NCI-H187 treated with DMSO at 0.1 percent for 48 hours (cell line): ENCODE data around the gene ANLN.
"Not testable (repeated sequence)": the region's sequence is repeated elsewhere in the genome, so short reads cannot be mapped to it uniquely, and the experiment has no call there.

ENCODE experiments used
- DNase-seq: peaks from one replicate; lab custom pipeline; 2025; lab: John Stamatoyannopoulos, UW

ANLN gene

DNA sequence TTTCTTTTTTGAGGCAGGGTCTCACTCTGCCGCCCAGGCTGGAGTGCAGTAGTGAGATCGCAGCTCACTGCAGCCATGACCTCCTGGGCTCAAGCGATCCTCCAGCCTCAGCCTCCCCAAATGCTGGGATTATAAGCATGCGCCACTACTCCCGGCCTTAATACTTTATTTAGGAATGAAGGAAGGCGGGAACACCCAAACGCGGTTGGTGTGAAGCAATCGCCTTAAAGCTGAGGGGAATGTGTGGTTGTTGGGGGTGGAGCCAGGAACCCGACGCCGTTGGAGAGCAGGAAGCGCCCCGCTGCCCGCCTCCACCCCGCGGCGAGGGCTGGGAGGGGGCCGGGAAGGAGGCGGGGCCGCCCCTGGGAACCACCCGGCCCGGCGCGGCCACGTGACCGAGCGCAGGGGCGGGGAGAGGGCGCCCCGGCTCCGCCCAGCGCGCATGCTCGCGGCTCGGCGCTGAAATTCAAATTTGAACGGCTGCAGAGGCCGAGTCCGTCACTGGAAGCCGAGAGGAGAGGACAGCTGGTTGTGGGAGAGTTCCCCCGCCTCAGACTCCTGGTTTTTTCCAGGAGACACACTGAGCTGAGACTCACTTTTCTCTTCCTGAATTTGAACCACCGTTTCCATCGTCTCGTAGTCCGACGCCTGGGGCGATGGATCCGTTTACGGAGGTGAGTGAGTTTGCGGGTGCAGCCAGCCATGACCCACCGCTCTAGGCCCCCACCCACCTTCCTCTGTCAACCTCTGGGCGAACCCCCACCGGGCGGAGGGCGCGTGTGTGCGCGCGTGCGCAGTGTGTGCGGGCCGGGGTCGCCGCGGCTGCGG is at the start of gene ANLN:
TSS of gene ANLN (plus strand) at position 492 of the 828 bp plus-strand sequence. CDS start at position 657, 165 bp downstream.
- DNase-seq = no peak

DNA sequence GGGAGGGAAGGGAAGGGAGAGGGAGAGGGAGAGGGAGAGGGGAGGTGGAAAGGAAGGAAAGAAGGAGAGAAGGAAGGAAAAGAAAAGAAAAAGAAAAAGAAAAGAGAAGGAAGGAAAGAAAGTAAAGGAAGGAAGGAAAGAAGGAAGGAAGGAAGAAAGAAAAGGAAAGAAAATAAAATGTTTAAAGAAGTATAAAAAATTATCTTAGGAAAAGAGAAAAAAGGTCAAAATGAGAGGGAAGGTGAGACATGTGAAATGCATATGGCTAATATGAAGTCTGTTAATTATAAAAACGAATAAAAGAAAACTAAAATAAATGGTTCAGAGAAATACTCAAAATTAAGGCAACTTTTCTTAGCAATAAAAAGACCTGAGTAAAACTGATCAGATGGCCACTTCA is 46.1 kb upstream of the ANLN start:
- no peak for DNase-seq

GRCh38 chr7:36344622-36345021 is 45.0 kb upstream of the ANLN start:
- no peak for DNase-seq

DNA sequence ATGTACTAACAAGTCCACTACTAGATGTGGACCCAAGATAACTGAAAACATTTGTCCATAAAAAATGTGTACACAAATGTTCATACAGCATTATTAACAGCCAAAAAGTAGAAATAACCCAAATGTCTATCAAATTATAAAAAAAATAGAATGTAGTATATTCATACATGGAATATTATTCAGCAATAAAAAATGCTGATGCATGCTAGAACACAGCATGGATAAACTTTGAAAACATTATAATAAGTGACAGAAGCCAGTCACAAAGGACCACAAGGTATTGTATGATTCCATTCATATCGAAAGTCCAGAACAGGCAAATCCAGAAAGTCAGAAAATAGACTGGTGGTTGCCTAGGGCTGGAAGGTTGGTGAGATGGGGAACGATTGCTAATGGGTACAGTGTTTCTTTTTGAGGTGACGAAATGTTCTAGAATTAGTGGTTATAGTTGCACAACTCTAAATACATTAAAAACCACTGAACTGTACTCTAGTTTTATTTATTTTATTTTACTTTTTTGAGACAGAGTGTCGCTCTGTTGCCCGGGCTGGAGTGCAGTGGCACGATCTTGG is 43.3 kb upstream of the ANLN start:
- DNase-seq = no peak

DNA sequence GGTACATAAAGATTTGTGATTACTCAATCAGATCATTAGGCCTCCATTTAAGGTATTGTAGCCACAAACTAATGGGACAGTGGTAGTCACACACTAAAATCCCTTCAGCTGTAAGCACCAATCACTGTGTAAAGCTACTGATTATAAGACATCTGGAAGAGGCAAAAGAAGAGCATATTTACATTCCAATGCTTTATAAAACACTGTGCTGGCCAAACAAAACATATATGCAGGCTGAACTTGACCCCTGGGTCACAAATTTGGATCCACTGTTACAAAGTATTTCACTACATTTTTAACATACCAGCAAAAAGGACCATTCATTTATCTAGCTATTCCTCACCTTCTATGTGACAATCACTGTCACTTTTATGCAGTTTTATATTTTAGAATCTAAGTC is 41.4 kb upstream of the ANLN start:
- no peak for DNase-seq

GRCh38 chr7:36348771-36349170 is 40.9 kb upstream of the ANLN start:
- DNase-seq = no peak

GRCh38 chr7:36349626-36350025 is 40.0 kb upstream of the ANLN start:
- no peak for DNase-seq

DNA sequence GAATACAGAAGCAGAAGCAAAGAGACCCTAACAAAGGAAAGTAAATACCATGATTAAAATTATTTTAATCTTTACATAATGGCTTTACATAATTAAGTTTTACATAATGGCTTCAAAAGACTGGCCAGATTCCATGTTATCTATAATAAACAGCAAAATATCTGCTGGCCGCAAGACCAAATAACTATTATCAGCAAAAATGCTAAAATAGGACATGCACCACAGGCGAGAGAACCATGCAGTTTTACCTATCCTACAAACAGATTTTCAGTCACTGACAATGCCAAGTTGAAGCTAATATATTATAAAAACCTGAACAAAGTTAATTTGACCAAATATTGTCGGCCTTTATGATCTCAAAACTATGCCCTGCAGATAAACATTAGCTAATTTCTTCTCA is 34.2 kb upstream of the ANLN start:
- DNase-seq = no peak

DNA sequence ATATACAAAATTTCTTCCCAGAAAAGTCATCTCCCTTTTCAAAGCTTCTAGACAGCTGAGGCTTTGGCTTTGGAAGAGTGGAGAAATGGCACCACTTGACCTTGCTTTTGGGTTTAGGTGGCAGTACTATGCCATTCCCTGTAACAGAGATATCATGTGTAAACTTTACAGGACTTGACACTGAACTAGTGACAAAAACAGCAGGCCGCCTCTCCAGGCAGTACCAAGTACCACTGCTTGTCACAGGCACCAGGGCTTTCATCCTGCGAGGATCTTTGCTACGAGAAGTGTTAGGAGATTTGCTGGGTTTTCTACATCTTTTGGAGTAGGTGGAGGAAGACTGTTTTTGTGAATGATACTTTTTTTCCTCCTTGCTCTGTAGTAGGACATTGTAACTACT is 32.6 kb upstream of the ANLN start:
- DNase-seq = no peak

- no peak for DNase-seq
These were observed 31.1 kb upstream of the ANLN start for GRCh38 chr7:36358589-36358988.

DNA sequence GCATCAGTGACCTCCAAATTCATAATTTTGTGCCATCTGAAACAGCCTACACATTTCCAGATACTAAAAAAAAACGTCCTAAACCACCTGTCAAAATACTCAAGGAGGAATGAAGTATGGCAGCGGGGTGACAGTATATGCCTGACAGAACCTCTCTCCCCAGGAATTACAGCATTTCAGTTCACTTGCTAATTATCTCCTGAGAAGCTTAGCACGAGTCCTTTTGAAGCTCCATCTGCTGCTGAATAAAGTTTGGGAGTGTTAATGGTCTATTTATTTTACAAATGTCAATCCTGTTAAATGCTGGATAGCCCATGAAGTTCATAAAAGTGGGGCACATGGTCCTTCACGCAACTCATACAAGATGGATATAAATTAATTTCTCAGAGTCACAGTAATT is 29.4 kb upstream of the ANLN start:
- DNase-seq = no peak

DNA sequence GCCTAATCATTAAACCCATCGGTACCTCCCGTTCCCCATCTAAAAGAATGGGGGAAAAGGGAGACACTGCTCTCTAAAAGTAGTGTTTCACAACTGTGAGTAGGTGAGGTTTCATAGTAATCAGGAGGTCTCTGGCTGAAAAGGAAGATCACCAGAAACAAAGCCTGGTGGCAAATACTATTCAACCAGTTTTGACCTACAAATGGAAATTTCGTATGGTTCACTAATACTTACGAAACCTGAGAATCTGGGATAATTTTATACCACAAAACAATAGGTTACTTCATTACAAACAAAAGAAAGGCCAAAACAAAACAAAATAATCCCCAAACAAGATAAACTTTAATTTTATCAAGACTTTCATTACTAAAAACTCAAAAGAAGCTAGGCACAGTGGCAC is 28.4 kb upstream of the ANLN start:
- DNase-seq = no peak

DNA sequence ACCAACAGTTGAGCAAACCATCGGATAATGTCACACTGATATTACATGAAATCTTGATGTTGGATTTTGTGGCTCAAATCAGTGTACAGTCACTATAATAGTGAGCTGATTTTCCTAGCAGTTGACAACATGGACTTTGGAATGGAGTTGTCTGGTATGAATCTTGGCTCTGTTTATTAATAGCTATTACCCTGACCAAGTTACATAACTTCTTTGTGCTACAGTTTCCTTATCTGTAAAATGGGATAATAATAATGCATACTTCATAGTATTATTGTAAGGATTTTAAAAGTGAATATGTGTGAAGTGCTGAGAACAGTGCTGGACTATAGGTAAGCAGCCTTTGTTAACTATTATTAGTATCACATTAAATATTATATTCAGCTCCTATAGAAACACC is 26.1 kb upstream of the ANLN start:
- DNase-seq = no peak

DNA sequence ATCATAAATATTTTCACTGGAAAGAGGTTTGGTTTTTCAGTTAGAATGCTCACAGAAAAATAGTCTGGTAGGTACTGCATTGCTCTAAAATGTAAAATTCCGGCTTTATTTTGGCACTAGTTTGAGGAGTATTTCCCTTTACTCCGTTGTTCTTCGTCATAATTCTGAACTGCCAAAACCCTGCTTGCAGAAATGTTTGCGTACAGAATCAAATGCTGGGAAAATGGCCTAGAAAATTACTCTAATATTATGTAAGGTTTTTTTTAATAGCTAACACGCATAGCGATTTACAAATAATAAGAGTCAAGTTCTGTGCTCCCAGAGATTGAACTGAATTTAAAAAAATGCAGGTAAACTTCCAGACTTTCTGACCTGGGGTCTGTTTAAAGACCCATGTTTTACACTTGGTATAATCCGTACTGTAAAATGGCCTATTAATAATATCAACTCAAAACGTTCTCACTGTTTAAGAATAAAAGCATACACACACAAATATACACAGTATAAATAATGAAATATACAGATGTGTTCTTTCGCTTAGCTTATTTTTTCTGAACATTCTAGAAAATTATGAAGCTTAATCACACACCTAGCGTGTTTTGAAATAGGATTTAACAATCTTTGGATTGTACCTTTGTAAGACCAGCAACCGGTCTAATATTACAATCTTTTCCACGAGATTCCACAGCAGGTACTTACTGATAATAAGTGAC is 23.5 kb upstream of the ANLN start:
- DNase-seq = no peak

DNA sequence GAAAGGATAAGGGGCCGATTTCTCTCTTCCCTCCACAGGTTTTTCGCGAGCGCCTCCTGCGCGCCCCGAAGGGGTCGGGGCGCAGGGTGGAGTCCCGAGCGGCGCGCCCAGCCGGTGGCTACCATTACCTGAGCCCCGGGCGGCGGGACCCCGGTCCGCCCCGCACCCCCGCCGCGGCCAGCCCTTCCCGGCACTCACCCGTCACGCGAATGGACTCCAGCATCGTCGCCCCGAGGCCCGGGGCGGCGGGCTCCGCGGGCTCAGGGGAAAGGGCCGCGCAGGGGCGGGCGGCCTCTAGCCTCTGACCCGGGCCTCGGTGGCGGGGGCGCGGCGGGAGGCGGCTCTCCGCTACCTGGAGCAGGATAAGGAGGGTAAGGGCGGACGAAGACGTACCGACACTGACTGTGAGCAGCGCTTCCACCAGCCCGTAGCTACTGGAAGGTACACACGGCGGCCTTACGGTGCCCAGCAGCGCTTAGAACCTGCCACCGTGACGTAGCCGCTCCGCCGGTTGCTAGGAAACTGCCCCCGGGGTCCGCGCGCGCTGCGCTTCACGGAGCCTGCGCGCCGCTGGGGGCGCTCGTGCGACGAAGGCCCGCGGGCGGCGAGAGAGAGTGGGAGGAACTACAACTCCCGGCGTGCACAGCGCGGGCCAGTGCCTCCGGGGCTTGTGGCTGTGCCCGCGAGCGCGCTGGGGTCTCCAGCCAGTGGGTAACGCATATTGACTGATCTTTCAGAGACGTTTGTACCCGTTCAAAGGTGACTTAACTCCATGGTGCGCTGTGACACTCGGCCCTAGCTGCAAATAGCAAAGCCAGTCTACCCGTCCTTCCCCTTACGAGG is 22.7 kb upstream of the ANLN start:
- DNase-seq = peak; percentile 44

GRCh38 chr7:36367561-36368077 is 22.0 kb upstream of the ANLN start:
- no peak for DNase-seq

- DNase-seq = no peak
These were observed 21.2 kb upstream of the ANLN start for GRCh38 chr7:36368496-36368895.

- no peak for DNase-seq
These were observed 20.5 kb upstream of the ANLN start for GRCh38 chr7:36369171-36369570.

DNA sequence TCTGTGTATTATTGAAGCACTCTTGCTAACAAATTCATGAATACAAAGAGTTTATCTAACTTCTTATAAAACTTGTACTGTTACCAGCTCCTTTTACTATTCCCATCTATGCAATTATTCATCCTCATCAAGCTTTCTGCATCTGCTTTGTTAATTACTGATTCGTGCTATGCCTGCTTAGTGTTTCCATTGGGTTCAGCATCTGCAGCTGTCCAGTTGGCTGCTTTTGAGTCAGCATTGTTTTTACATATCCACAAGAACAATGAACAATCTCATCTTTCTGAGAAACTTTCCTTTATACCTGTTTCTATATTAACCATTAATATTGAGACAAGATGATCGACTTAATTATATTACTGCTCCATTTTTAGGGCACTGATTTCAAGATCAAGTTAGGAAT is 19.6 kb upstream of the ANLN start:
- DNase-seq = no peak

- DNase-seq = no peak
These were observed 17.5 kb upstream of the ANLN start for GRCh38 chr7:36372156-36372555.

- DNase-seq = not testable (repeated sequence)
These were observed 11.1 kb upstream of the ANLN start for GRCh38 chr7:36378555-36378954.
